ENCODE data around the gene MRPL18.

MRPL18 gene

DNA sequence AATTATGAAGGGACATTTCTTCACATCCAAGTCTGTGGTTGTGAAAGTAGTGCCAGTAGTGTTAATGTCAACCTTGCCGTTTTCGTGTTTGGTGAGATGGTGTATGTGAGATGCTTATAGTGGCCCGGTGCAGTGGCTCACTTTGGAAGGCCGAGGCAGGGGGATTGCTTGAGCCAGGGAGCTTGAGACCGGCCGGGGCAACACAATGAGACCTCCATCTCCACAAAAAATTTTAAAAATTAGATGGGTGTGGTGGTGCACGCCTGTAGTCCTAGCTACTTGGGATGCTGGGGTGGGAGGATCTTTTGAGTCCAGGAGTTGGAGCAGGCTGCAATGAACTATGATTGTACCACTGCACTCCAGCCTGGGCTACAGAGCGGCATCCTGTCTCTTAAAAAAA lies 47.2 kb downstream of the MRPL18 start:
- Histone ChIP-seq H3K9me3 (ENCODE audit: control insufficient read depth in 5 of 5, low read length in 5 of 5) (no peaks in the 10 kb centered on the region), H3K36me3 (ENCODE audit: control insufficient read depth in 5 of 5, insufficient read depth in 5 of 5, low read length in 5 of 5) (no peaks in the 10 kb centered on the region)

DNA sequence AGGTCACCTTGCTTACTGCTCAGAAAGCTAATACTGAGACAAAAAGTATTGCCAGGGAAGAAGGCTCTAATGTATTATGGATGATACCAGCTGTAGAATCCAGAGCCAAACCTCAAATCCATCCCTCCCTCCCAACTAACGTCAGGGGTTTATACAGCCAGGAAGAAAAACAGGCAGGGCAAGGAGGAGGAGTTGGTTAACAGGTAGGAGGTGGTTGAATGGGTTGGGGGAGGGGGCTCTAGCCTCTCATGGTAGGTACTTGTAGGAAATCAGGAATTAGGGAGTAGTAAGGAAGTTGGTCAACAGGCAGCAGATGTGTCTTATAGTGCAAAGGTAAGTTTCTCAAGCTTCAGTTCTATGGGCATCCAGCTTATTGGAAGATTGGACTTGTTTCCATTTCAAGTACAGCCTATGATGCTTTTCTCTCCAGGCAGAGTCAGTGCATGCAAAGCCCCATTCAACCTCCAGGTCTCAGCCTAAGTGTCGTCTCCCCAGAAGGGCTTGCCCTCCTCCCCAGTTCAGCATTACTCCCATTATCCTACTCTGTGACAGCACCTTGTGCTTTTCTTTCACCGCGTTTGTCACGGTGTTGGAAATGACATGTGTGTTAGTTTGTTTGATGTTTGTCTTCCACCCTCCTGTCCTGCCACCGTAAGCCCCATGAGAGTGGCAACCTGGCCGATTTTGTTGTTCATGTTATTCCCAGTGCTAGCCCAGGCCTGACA lies 47.9 kb downstream of the MRPL18 start:
- H3K4me3 ChIP-seq (ENCODE audit: low read depth in 1 of 5, low read length in 5 of 5), result no peak overlapping the region
- peaks cover 0 to 23% (median 13%) of the 10 kb centered on the region in 5 donors for H3K4me1 ChIP-seq (ENCODE audit: control insufficient read depth in 5 of 5, insufficient read depth in 5 of 5, low read length in 5 of 5)
- H3K27ac ChIP-seq (ENCODE audit: low read depth, low read length), result no peak overlapping the region
- no peaks in the 10 kb centered on the region for H3K36me3 ChIP-seq (ENCODE audit: control insufficient read depth in 5 of 5, insufficient read depth in 5 of 5, low read length in 5 of 5)
- H3K27me3 ChIP-seq (ENCODE audit: control insufficient read depth in 5 of 5, insufficient read depth in 4 of 5, low read length in 5 of 5), result no peaks in the 10 kb centered on the region
- H3K9ac ChIP-seq (ENCODE audit: low read length in 5 of 5), result no peak overlapping the region
- H3K9me3 ChIP-seq (ENCODE audit: control insufficient read depth in 5 of 5, low read length in 5 of 5), result no peaks in the 10 kb centered on the region

More for the DNA sequence above, 47.2 kb downstream of the MRPL18 start:
- Histone ChIP-seq H3K9ac (ENCODE audit: low read length in 5 of 5) (no peak overlapping the region), H3K4me1 (ENCODE audit: control insufficient read depth in 5 of 5, insufficient read depth in 5 of 5, low read length in 5 of 5) (peaks cover 0 to 23% (median 13%) of the 10 kb centered on the region in 5 donors), H3K4me3 (ENCODE audit: low read depth in 1 of 5, low read length in 5 of 5) (no peak overlapping the region), H3K27ac (ENCODE audit: low read depth, low read length) (no peak overlapping the region), H3K27me3 (ENCODE audit: control insufficient read depth in 5 of 5, insufficient read depth in 4 of 5, low read length in 5 of 5) (no peaks in the 10 kb centered on the region)

DNA sequence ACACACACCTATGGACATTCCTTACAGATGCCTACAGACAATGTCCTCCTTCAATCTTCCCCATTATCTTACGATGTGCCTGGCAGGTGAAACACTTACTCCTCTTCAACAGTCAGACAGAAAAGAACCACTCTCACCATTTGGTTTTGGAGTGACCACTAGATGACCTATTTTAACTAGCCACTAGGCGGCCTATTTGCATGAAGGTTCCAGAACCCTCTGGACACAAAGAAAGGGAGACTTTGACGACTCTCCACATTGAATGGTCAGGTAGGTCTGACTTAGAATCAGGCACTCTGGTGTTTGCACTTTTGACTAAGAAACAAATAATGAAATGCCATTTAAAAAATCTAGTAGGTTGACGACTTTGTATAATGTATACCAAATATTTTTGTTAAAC lies 51.8 kb downstream of the MRPL18 start:
- Histone ChIP-seq H3K9ac (ENCODE audit: low read length in 5 of 5) (no peak overlapping the region), H3K27me3 (ENCODE audit: control insufficient read depth in 5 of 5, insufficient read depth in 4 of 5, low read length in 5 of 5) (no peaks in the 10 kb centered on the region), H3K27ac (ENCODE audit: low read depth, low read length) (no peak overlapping the region), H3K4me3 (ENCODE audit: low read depth in 1 of 5, low read length in 5 of 5) (no peak overlapping the region), H3K9me3 (ENCODE audit: control insufficient read depth in 5 of 5, low read length in 5 of 5) (no peaks in the 10 kb centered on the region), H3K4me1 (ENCODE audit: control insufficient read depth in 5 of 5, insufficient read depth in 5 of 5, low read length in 5 of 5) (peaks cover 0 to 3% (median 2%) of the 10 kb centered on the region in 5 donors), H3K36me3 (ENCODE audit: control insufficient read depth in 5 of 5, insufficient read depth in 5 of 5, low read length in 5 of 5) (no peaks in the 10 kb centered on the region)

DNA sequence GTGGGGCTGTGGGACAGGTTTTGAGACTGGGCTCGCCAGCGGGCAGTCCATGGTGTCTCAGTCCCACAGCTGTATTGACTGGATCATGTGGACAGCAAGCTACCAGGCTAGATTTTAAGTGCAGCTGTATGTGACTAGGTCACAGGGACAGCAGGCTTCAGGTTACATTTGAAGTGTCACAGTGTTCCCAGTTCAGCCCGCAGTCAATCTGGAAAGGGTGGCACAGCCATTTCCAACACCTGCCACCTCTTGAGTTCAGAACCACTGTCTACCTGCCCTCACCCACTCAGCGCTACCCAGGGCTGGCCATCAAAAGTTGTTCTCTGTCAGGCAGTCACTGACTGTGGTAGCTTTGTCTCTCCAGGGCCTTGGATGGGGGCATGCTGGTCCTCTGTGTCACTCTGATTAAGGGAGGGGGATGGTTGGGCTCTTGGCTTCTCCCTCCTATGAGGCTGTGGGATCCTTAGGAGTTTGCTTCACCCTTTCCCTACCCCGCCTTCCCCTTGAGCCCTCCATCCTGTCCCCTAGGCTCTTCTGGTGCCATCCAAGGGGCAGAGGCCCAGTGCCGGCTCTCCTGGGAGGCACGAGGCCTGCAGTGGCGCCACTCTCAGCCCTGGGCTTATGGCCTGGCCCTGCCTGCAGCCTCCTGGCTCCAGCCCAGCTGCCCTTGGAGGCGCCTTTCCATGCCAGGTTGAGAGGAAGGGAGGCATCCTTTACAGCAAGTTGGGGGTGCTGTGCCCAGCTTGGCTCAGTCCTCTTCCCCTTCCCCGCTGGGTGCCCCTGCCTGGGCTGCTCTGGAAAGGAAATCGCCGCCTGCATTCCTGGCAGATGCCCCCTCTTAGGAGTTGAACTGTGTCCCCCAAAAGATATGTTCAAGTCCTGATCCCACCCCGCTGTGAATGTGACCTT lies 54.7 kb downstream of the MRPL18 start:
- Histone ChIP-seq H3K27ac (ENCODE audit: low read depth, low read length) (no peak overlapping the region), H3K36me3 (ENCODE audit: control insufficient read depth in 5 of 5, insufficient read depth in 5 of 5, low read length in 5 of 5) (no peaks in the 10 kb centered on the region), H3K9me3 (ENCODE audit: control insufficient read depth in 5 of 5, low read length in 5 of 5) (no peaks in the 10 kb centered on the region), H3K4me3 (ENCODE audit: low read depth in 1 of 5, low read length in 5 of 5) (no peak overlapping the region), H3K9ac (ENCODE audit: low read length in 5 of 5) (no peak overlapping the region), H3K27me3 (ENCODE audit: control insufficient read depth in 5 of 5, insufficient read depth in 4 of 5, low read length in 5 of 5) (no peaks in the 10 kb centered on the region), H3K4me1 (ENCODE audit: control insufficient read depth in 5 of 5, insufficient read depth in 5 of 5, low read length in 5 of 5) (no peaks in the 10 kb centered on the region)
